ENCODE data around the gene RNF208.
"Not testable (repeated sequence)": the region's sequence is repeated elsewhere in the genome, so short reads cannot be mapped to it uniquely, and the experiment has no call there.

RNF208 gene

DNA sequence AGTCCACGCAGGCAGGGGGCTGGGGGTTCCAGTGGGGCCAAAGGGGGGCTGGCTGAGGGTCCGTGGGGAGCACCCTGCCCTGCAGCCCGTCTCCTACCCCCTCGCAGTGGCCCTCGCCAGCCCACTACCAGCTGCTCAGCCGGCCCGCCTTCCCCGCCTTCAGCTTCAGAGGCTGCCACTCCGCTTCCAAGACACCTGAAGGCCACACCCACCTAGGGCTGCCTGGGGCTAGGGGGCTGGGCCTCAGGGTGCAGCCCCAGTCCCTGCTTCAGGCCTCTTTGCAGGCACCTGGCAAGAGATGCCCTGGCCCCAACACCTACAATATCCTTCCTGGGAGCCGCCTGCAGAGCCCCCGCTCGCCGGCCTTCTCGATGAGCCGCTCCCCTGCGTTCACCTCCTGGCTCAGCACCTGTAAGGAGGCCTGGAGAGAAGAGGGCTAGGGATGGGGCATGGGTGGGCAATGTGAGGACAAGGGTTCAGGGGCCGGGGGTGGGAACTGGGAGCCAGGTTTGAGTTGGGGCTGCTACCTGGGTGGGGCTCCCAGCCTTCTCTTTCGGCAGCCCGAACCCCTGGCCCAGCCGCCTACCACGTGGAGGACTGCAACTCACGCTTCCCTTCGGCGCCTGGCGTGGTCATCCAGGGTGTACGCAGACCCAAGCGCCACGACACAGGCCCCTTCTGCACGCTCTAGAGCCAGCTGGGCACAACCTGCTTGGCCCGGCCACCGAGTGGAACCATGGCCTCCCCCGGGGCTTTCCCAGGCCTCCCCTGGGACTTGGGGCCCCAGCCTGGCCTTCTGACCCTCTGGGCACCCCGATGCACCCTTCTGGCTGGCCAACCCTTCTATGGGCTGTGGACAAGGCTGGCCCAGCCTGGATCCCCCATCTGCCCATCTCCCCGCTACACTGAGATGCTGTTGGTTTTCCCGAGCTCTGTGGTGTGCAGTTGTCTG is 30.8 kb upstream of the RNF208 start:
- no peak for DNase-seq

DNA sequence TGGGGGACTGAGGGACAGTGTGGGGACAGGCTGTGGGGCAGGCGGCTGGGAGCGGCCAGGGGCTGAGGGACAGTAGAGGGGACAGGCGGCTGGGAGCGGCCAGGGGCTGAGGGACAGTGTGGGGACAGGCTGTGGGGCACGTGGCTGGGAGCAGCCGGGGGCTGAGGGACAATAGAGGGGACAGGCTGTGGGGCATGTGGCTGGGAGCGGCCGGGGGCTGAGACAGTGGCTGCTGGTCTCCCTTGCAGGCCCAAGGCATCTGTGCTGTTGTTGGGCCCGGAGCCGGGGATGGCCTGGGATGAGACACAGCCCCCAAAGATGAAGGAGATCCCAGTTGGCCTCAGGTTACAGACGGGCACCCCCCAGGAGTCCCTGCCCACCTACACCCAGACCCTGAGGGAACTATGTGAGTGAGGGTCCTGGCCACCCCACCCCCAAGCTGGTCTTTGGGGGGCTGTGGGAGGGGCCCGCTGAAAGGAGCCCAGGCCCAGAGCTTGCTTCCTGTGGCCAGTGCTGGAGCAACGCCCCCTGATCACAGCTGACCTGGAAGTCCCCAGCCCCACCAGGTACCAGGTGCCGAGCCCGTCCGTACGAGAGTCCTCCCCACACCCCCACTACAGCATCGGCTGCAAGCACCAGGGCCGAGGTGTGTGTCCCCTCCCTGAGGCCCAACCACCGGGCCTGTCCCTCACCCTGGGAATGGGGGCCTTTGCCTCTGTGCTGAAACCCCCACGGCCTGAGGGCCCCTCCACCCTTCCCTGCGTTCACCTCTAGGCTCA is 29.6 kb upstream of the RNF208 start:
- no peak for DNase-seq

DNA sequence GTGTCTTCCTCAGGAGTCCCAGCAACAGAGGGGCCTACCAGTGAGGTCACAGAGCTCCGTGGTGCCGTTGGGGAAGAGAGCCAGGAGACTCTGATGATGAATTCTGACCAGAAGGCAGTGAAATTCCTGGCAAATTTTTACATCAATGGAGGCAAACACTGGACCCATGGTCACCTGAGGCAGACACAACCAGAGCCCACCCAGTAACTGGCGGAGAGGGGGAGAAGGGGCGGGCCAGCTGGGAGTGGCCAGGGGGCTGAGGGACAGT is 29.1 kb upstream of the RNF208 start, which contains the start of gene STPG3:
Gene STPG3 (plus strand): TSS at position 93 of the 268 bp plus-strand sequence. CDS start 1 bp downstream, at position 94.
- no peak for DNase-seq

DNA sequence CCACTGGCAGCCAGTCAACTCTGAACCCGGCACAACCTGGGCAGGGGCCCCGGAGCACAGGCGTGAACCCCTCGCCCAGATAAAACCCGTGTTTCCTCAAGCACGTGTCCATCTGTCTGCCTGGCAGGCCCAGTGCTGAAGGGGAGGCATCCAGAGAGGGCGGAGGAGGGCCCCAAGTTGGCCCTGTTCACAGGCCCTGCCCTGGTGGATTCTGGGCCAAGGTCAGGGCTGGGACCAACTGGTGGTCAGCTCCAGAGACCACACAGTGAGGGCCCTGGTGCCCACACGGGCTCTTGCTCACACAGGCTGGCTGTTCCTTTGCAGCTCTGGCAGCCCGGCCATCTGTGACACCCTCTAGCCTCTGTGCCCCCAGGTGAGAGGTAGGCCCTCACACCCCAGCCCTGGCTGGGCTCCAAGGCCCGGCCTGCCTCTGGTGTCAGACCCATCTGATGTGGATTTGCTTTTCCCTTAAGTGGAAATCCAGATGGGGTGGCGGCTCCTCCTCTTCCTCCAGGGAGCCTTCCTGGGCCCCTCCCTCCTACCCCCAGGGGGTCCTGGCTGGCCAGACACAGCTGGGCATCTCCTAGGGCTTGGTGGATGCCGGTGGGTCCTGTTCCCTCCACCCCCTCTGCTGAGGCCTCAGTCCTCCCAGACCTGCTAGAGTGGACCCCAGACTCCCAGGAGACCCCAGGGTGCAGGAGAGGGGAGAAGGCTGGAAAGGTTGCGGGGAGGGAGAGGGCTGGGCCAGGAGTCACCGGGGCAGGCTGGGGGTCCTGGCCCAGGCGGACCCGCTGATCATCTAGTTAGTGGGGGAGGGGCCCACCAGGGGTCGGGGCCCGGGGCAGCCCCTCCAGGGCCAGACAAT is 28.5 kb upstream of the RNF208 start:
- no peak for DNase-seq

DNA sequence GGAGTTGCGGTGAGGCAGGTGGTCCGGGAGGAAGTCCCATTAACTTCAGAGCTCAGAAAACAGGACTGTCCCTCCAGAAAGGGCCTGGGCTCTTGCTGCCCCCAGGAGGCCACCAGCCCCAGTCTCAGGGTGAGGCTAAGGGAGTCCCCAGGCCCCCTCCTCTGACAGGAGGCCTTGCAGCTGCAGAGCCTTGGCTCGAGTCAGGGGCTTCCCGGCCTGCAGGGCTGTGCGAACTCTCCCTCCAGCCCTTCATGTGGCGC is 25.8 kb upstream of the RNF208 start:
- DNase-seq: no peak

DNA sequence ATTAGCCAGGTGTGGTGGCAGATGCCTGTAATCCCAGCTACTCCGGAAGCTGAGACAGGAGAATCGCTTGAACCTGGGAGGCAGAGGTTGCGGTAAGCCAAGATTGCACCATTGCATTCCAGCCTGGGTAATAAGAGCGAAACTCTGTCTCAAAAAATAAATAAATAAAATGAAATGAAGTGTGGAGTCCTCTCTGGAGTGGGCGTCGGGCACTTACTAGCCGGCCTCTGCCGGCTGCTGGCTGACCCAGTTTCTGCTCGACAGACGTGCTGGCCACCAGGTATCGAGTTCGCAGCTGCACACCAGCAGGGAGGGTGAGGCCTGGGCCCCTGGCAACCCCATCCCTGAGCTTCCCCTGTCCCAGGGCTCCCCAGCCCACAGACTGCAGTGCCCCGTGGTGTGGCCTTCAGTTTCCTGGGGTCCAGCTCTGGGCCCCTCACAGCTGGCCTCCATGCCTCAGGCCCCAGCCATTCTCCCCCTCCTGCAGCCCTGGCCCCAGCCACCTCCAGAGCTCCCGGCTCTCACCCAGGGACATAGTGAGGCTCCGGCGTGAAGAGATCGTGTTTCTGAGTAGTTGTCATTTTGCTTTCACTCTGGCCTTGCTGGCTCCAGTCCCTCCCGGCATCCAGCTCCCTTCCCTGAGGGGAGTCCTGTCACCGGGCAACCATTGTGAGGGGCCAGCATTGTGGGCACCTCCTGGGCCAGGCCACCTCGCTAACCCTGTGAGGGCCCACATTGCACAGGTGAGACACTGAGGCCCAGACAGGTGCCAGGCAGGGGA is 25.3 kb upstream of the RNF208 start:
- no peak for DNase-seq

DNA sequence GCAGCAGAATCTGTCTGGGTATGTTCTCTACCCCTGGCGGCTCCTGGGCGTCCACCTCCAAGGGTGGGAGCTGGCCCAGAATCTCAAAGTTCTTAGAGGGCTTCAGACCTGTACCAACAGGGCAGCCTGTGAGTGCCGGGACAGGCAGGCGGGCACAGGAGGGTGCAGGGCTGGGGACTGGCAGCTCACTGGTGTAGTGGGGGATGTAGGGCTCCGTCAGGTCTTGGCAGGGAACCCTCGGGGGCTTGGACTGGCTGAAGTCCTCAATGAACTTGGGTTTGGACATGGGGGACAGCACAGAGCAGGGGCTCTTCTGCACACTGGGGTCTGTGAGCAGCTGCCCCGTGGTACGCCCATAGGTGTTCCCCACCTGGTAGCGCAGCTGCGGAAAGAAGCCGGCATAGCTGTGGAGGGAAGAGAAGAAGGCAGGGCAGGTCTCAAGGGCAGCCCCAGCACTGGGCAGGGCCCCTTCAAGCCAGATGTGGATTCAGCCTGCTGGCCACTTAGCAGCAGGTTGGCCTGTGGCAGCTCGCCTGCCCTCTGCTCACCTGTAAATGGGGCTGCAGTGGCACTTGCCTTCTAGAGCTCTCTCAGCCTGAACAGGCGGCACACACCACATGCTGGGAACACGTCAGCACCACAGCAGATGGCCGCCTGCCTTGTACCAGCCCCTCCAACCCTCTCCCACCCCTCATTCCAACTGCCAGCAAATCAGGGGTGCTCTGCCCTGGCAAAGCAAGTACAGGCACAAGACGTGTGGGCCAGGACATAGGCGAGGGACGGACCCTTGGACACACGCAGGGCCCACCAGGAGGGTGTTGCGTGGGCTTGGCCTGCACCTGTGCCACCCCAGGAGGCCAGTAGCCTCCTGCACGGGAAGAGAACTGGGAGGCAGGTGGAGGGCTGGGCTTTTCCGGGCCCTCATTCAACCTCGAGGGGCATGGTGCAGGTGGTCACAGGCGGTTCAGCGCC is 23.7 kb upstream of the RNF208 start:
- no peak for DNase-seq

DNA sequence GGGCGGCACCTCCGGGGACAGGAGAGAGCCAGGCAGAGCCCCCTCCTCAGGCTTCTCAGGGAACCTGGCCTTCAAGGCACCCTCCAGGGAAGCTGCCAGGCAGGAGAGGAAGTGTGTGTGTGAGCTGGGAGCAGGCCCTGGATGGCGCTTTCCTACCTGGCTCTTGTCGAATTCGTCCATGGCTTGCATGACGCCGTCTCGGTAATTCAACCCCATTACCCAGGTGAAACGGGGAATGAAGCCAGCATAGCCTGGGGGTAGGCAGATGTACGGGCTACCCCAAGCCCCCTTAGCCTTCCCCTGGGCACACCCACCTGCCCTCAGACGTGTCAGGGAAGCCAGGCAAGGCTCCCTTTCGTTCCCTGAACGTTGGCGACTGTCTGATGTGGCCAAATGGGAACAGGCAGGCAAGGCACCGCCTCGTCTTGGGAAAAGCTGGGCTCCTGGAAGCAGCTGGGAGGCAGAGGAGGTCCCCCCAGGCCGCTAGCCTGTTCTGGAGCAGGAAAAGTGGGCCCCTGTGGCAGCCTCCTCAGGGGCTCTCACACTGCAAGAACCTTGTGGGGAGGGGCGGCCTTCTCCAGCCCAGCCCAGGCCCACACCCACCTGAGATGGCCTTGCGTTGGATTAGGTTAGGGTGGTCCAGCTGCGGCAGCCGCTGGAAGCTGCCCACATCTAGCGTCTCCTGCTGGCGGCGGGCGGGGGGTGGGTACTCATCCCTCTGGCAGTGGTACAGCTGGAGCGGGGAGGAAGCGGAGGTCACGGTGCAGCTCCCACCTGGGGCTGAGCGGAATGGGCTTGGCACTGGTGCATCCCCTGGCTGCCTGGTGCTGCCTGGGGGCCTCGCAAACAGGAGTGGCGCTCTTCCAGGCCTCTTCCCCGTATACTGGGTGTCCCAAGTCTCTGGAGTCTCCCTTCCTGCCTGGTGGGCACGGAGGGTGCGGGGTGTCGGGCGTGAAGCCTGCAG is 22.7 kb upstream of the RNF208 start:
- no peak for DNase-seq

DNA sequence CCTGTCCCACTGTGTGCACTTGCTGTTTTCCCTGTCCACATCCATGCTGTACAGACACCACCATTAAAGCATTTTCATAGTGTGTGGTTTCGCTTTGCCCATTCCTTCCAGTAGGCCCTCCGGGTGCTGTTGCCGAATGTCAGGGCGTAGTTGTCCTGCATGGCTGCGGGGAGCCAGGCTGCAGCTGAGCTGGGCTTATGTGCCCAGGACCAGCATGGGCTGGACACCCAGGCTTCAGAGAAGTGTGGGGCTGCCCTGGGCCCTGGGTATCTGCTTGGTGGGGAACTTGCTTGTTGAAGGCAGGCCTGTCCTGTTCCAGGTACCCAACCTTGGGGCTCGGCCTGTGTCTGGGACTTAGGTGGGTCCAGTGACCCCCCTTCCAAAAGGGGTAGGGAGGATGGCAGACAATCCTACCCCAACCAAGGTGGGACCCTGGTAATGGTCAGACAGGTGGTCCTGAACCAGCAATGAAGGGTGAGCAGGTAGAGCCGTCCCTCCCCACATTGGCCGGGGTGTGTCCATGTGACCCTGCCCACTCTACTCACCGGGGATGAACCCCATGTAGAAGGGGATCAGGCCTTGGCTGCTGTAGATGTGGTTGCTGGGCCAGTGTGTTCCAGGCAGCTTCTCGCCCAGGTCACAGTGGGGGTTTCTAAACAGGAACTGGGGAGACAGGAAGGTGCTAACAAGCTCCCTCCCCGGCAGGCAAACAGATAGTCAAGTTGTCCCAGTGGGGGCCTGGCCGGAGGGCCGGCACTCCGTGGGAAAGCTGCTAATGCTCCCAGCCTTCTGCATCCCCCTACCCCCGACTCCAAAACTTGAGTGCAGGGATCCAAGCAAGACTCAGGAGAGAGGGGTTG is 21.8 kb upstream of the RNF208 start:
- no peak for DNase-seq

DNA sequence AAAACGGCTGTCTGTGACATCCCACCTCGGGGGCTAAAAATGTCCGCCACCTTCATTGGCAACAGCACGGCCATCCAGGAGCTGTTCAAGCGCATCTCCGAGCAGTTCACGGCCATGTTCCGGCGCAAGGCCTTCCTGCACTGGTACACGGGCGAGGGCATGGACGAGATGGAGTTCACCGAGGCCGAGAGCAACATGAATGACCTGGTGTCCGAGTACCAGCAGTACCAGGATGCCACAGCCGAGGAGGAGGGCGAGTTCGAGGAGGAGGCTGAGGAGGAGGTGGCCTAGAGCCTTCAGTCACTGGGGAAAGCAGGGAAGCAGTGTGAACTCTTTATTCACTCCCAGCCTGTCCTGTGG is 21.2 kb upstream of the RNF208 start:
- not testable (repeated sequence) for DNase-seq

DNA sequence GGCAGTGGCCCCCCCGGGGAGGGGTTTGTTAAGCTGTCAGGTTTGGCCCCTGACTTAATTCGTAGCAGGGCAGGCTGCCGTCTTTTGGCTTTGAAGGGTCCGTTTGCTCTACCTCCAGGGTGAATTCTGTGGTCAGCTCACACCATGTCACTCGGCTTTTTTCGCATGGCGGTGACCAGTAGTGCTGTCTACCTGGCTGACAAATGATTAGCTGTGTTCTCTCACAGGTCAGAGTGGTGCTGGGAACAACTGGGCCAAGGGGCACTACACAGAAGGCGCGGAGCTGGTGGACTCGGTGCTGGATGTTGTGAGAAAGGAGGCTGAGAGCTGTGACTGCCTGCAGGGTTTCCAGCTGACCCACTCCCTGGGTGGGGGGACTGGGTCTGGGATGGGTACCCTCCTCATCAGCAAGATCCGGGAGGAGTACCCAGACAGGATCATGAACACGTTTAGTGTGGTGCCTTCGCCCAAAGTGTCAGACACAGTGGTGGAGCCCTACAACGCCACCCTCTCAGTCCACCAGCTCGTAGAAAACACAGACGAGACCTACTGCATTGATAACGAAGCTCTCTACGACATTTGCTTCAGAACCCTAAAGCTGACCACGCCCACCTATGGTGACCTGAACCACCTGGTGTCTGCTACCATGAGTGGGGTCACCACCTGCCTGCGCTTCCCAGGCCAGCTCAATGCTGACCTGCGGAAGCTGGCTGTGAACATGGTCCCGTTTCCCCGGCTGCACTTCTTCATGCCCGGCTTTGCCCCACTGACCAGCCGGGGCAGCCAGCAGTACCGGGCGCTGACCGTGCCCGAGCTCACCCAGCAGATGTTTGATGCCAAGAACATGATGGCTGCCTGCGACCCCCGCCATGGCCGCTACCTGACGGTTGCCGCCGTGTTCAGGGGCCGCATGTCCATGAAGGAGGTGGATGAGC is 20.5 kb upstream of the RNF208 start:
- DNase-seq: no peak

DNA sequence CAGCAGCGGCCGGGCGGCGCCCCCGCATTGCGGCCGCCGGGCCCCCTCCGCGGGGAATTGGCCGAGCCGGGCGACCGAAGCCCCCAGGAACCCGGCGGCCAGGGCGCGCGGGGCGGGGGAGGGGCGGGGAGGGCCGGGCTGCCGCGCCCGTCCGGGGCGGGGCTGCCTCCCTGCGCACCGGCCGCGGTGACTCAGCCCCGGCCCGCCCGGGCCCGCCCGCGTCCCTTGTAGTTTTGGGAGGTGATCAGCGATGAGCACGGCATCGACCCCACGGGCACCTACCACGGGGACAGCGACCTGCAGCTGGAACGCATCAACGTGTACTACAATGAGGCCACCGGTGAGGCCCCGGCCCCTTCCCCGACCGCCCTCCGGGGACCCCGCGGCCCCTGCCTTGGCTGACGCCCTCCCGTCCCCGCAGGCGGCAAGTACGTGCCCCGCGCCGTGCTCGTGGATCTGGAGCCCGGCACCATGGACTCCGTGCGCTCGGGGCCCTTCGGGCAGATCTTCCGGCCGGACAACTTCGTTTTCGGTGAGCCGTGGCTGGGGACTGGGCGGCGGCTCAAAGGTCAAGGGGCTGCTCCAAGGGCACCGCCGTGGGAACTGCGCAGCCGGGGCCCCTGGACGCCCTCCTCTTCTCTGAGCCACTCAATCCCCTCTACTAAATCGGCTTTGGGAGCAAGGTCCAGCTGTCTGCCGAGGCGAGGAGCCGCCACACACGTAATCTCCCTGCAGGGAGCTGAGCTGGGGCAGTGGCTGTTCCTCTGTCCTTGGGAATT is 19.6 kb upstream of the RNF208 start:
- DNase-seq: peak; percentile 64

DNA sequence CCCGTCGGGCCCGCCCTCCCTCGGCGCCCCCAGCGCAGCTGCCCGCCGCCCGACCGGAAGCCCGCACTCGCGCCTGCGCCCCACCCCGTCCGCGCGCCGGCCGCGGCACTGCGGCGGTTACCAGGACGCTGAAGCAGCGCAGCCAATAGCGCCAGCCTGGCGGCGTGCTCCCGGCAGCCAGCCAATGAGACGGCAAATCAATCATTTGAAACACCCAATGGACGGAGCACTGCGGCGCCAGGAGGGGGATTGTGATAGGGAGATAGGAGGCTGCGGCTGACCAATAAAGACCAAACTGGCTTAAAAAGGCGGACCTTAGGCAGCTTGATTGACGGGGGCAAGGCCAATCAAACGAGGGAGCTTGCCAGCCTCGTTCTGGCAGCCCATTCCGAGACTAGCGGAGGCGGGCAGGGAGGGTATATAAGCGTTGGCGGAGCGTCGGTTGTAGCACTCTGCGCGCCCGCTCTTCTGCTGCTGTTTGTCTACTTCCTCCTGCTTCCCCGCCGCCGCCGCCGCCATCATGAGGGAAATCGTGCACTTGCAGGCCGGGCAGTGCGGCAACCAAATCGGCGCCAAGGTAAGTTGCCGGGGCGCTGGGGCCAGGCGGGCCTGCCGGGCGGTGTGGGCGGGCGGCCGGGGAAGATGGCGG is 18.9 kb upstream of the RNF208 start, which contains the start of gene TUBB4B:
Gene TUBB4B (plus strand): TSS at position 447 of the 649 bp plus-strand sequence. CDS start 74 bp downstream, at position 521.
- DNase-seq: peak; percentile 94

DNA sequence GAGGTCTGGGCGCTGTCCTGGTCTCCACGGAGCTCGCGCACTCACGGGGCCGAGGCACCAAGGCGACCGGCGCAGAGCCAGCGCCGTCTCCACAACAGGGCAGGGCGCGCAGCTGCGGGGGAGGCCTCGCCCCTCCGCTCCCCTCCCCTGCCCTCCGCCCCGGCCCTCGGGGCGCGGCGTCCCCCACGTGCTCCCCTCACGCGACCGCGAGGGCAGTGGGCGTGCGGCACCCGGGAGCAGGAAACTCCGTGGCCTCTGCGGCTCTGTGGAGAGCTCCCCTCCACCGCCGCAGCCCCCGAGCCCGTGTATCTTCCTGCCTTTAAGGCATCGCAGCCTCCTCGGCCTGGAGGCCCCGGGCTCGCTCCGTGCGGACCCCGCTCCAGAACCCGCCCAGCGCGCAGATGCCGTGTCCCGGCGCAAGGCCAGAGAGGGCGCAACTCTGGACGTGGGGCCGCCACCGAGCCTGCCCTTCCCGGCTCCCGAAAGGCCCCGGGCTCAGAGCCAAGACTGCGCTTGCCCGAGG is 18.3 kb upstream of the RNF208 start:
- DNase-seq: peak; percentile 65

DNA sequence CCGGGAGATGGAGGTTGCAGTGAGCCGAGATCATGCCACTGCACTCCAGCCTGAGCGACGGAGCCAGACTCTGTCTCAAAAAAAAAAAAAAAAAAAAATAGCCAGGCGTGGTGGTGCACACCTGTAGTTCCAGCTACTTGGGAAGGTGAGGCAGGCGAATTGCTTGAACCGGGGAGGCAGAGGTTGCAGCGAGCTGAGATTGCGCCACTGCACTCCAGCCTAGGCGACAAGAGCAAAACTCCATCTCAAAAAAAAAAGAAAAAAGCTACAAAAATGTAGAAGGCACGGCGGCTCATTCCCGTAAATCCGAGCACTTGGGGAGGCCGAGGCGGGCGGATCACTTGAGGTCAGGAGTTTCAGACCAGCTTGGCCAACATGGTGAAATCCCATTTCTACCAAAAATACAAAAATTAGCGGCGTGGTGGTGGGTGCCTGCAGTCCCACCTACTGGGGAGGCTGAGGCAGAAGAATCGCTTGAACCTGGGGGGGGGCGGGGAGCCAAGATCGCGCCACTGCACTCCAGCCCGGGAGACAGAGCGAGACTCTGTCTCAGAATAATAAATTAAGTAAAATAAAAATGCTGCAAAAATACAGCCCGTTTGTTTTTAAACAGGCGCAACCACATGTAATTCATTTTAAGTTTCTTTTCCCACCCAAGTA is 17.6 kb upstream of the RNF208 start:
- DNase-seq: not testable (repeated sequence)
